GM12878 (cell line): ENCODE data around the gene BBX.

ENCODE experiments used
- GATAD2B ChIP-seq: fragments of 450-650 bp; conservative IDR thresholded peaks from 2 replicates; pipeline ENCODE4 v1.6.1; 2017; ENCODE audit warnings: low read depth, mild to moderate bottlenecking, moderate library complexity
- NBN ChIP-seq: fragments of 450-650 bp; IDR thresholded peaks from 2 replicates; pipeline ENCODE4 v1.6.1; 2016

DNA sequence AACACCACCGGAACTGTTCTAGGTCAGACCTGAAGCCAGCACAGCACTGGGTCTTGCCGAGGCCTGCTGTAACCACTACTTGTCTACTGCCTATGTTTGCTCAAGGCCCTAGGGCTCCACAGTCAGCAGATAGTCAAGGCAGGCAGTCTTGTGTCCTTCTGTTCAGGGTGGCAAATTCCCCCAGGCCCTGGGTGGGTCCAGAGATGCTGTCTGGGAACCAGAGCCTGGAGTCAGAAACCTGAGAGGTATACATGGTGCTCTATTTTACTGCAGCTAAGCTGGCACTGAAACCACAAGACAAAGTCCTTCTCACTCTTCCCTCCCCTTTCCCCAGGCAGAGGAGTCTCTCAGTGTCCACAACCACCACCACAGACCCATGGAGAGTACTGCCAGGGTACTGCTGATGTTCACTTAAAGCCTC lies 89.9 kb downstream of the BBX start:
- TF ChIP-seq NBN, result no peak
- TF ChIP-seq GATAD2B, result no peak
